Measurements from ENCODE around the gene OSBPL10. TPM values are rescaled to one million over a fixed set of nuclear protein-coding genes. Genes with fewer than 3 reads are reported as not detected.
A peak's percentile ranks its signal among the peaks of the same experiment; 100 is the strongest.

The OSBPL10 gene
- total and polyA plus RNA-seq, 8 donors: 26.6 to 42.6 (median 38.6) TPM

GRCh38 chr3:31936420-31937060 lies 44.5 kb downstream of the OSBPL10 start:
- Histone ChIP-seq H3K4me3 (no peak overlapping the region), H3K27me3 (no peaks in the 10 kb centered on the region), H3K36me3 (no peaks in the 10 kb centered on the region), H3K4me1 (peaks cover 4 to 12% of the 10 kb centered on the region in 2 donors), H3K27ac (no peak overlapping the region), H3K9me3 (no peaks in the 10 kb centered on the region)
- DNase-seq: no peak
- ATAC-seq: no peak
- TF ChIP-seq, protein P1, sequence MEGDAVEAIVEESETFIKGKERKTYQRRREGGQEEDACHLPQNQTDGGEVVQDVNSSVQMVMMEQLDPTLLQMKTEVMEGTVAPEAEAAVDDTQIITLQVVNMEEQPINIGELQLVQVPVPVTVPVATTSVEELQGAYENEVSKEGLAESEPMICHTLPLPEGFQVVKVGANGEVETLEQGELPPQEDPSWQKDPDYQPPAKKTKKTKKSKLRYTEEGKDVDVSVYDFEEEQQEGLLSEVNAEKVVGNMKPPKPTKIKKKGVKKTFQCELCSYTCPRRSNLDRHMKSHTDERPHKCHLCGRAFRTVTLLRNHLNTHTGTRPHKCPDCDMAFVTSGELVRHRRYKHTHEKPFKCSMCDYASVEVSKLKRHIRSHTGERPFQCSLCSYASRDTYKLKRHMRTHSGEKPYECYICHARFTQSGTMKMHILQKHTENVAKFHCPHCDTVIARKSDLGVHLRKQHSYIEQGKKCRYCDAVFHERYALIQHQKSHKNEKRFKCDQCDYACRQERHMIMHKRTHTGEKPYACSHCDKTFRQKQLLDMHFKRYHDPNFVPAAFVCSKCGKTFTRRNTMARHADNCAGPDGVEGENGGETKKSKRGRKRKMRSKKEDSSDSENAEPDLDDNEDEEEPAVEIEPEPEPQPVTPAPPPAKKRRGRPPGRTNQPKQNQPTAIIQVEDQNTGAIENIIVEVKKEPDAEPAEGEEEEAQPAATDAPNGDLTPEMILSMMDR (IDR thresholded peaks at IDR 0.05): no peak
- intact Hi-C loops (cut with DNase I): no loop called here

- peak overlapping the region in 1 of 2 donors; percentile 1 for H3K27ac ChIP-seq
- ATAC-seq: peak; percentile 78
- TF ChIP-seq, protein P1 (IDR thresholded peaks at IDR 0.05): no peak
These were observed 46.2 kb downstream of the OSBPL10 start for GRCh38 chr3:31934866-31935265.

GRCh38 chr3:31934018-31934417 lies 47.0 kb downstream of the OSBPL10 start:
- Histone ChIP-seq H3K4me3 (no peak overlapping the region), H3K27ac (no peak overlapping the region), H3K27me3 (no peaks in the 10 kb centered on the region), H3K36me3 (no peaks in the 10 kb centered on the region), H3K4me1 (peaks cover 4 to 11% of the 10 kb centered on the region in 2 donors), H3K9me3 (no peaks in the 10 kb centered on the region)
- TF ChIP-seq, protein P1 (IDR thresholded peaks at IDR 0.05): no peak
- ATAC-seq (peak; percentile 8), DNase-seq (no peak)
- intact Hi-C loops (cut with DNase I): no loop called here

More at GRCh38 chr3:31934866-31935265, 46.2 kb downstream of the OSBPL10 start:
- peak in 2 of 4 donors; percentile 38 to 57 for DNase-seq
- Histone ChIP-seq H3K36me3 (no peaks in the 10 kb centered on the region), H3K4me1 (peaks cover 4 to 11% of the 10 kb centered on the region in 2 donors), H3K9me3 (no peaks in the 10 kb centered on the region), H3K27me3 (no peaks in the 10 kb centered on the region), H3K4me3 (no peak overlapping the region)
- intact Hi-C loops (cut with DNase I): no loop called here

DNA sequence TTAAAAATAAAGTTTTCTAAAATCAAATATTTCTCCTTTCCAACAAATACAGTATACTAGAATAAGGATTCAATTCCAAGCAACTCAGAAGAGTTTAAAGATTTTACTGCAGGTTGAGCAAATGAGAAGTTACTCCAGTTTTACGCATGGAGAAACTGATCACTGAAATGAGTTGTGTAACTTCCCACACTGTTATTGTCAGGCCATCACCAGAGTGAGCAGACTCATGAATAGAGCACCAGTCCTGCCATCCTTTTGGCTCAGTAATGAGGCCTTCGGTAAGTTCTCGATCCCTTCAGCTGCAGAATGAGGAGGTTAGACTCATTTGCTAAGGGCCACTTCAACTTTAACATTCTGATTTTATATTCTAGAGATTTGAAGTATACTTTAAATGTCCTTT lies 48.1 kb downstream of the OSBPL10 start:
- DNase-seq: no peak
- TF ChIP-seq, protein P1 (IDR thresholded peaks at IDR 0.05): no peak
- H3K27me3 ChIP-seq: no peaks in the 10 kb centered on the region
- H3K4me1 ChIP-seq: peaks cover 4 to 11% of the 10 kb centered on the region in 2 donors
- ATAC-seq: no peak
- H3K4me3 ChIP-seq: no peak overlapping the region
- no peaks in the 10 kb centered on the region for H3K36me3 ChIP-seq
- H3K27ac ChIP-seq: no peak overlapping the region
- no peaks in the 10 kb centered on the region for H3K9me3 ChIP-seq
- intact Hi-C loops (cut with DNase I): no loop called here

DNA sequence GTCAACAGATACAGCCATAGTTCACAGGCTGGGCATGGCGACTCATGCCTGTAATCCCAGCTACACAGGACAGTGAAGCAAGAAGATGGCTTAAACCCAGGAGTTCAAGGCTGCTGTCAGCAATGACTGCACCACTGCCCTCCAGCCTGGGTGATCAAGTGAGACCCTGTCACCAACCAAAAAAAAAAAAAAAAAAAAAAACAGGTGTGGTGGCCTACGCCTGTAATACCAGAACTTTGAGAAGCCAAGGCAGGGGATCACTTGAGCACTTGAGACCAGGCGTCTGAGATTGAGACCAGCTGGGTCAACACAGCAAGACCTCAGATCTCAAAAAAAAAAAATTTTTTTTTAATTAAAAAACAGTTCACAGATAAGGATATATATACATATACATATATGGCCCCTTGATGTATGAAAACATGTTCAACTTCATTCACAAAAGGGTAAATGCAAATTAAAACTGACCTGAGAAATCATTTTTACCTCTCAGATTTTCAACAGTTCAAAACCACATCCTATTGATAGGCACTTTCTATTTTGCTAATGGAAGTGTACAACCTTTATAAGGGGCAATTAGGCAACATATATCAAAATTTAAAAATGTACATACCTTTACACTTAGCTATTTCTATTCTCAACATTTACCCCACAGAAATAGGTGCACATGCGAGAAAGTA lies 51.1 kb downstream of the OSBPL10 start:
- Histone ChIP-seq H3K36me3 (no peaks in the 10 kb centered on the region), H3K4me1 (peaks cover 4 to 6% of the 10 kb centered on the region in 2 donors), H3K4me3 (no peak overlapping the region), H3K27ac (no peak overlapping the region), H3K27me3 (no peaks in the 10 kb centered on the region), H3K9me3 (no peaks in the 10 kb centered on the region)
- ATAC-seq (no peak), DNase-seq (no peak)
- intact Hi-C loops (cut with DNase I): no loop called here
- TF ChIP-seq, protein P1 (IDR thresholded peaks at IDR 0.05): no peak
